ENCODE results near the gene SERGEF.

GRCh38 chr11:17934194-17934593, 78.7 kb downstream of the SERGEF start:
- TF ChIP-seq, protein P1, sequence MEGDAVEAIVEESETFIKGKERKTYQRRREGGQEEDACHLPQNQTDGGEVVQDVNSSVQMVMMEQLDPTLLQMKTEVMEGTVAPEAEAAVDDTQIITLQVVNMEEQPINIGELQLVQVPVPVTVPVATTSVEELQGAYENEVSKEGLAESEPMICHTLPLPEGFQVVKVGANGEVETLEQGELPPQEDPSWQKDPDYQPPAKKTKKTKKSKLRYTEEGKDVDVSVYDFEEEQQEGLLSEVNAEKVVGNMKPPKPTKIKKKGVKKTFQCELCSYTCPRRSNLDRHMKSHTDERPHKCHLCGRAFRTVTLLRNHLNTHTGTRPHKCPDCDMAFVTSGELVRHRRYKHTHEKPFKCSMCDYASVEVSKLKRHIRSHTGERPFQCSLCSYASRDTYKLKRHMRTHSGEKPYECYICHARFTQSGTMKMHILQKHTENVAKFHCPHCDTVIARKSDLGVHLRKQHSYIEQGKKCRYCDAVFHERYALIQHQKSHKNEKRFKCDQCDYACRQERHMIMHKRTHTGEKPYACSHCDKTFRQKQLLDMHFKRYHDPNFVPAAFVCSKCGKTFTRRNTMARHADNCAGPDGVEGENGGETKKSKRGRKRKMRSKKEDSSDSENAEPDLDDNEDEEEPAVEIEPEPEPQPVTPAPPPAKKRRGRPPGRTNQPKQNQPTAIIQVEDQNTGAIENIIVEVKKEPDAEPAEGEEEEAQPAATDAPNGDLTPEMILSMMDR (conservative IDR thresholded peaks at IDR 0.05), result no peak
- TF ChIP-seq EZH2 (IDR thresholded peaks at IDR 0.05; ENCODE audit: low read depth), result no peak

Measured in PC-9 (cell line).